Testis (tissue), 2 donors: ENCODE data around the gene TBC1D5.

Experiments used
- CTCF ChIP-seq, 3 experiments: fragments of 450-650 bp in 2 of 3; fragments of 200-600 bp in 1 of 3; sonication (generic) in 1 of 3; IDR thresholded peaks; one replicate each; pipeline ENCODE4 v1.5.1; 2016 to 2019; ENCODE audit warnings: antibody characterized with exemption in 3 of 3, mild to moderate bottlenecking in 2 of 3, moderate library complexity in 1 of 3
- POLR2A ChIP-seq: fragments of 450-650 bp; IDR thresholded peaks from one replicate; pipeline ENCODE4 v1.6.1; 2017; ENCODE audit warnings: antibody characterized with exemption, mild to moderate bottlenecking, moderate library complexity

- no peak for TF ChIP-seq CTCF (IDR thresholded peaks at IDR 0.05)
- TF ChIP-seq POLR2A = no peak
These were observed 522.8 kb downstream of the TBC1D5 start for GRCh38 chr3:17219593-17219992.
